CD4-positive, alpha-beta T cell treated with Interleukin-4 for 4 hours (primary cell): ENCODE data around the gene MTURN.

Experiments used
- DNase-seq: peaks from one replicate; pipeline ENCODE4 v3.0.0-alpha.2; 2020

Gene MTURN

DNA sequence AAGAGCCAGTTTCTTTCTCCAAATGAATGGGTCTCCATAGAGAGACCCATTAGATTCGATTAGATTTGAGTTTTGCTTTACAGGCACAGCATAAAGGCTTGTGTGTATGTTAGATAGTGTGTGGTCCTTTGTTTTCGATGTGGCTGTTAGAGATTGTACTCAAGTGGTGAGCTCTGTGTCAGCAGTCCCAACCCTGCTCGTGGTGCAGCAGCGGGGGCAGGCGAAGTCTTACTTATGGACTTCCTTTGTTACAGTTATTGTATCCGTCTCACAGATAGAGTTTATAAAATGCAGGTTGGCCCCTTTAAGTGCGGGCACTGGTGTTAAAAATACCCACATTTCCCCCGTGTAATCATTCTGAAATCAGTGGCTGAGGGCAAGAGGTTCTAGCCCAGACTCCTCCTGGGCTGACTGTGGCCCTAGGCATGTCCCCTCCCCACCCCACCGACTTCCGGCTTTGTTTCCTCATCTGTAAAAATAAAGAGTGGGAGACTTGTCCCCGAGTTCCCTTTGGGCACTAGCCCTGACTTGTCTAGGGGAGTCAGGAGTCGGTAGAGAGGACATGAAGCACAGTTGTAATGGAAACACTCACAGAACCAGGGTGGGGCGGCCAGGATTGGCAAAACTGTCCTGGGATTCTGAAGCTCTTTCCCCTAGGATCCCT is 28.6 kb downstream of the MTURN start:
- DNase-seq, result peak; percentile 38

DNA sequence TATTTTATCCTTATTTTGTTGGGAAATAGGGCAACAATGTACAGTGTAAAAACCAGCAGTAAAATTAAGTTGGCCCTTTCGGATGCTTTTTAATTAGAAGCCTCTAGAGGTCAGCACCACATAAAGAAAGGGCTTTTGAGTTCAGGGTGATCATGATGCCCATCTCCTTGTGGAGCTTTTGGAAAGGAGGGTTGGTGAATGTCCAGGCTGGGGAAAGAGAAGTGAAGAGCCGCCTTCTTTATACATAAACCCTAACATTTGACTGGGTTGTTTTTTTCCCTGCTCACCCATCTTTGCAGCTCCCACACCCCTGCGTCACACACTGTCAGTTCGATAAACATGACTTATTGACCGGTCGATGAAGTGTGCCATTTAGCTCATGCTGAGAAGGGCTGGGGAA is 29.8 kb downstream of the MTURN start:
- peak; percentile 44 for DNase-seq

DNA sequence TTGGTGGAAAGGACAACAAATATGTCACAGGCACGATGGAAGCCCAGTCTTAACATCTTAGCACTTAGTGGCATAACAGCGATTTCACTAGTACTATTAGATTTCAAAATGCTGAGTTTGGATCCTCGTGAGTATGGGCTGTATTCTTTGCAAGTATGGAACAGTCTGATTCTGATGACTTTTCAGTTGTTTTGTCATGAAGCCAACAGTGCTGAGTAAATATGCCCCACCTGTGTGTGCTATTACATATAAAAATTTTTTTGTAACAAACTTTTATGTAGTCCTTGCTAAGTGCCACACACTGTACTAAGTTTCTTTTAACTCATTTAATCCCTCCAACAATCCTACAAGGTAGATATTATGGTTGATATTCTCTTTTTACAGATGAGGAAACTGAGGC is 30.8 kb downstream of the MTURN start:
- no peak for DNase-seq

DNA sequence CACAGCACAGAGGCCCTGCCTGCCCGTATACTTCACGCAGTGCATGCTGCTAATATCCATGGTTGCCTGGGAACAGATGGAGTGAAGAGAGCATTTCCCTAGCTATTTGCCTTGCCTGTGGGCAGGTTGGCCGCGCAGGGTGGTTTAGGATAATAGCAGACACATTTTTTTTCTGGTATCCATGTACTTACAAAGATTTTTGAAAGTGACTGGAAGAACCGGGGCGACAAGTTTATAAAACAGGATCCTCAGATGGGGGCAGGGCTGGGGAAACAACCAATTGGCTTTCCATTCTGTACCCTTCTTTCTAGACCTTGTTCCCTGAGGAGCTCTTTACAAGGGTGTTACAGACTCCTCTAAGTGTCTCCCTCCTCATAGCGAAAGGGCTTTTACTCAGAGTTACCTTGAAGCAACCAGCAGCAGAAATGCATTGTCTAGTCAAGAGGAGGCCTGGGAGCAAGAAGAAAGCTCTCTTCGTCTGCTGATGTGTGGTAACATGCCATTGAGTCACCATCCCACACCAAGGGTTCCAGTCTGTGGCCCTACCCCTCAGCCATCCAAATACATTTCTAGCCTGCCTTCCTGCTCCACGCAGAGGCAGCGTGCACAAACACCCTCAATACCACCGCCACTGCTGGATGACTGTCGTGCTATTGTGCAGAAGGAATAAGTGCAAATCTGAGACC is 31.5 kb downstream of the MTURN start:
- no peak for DNase-seq

DNA sequence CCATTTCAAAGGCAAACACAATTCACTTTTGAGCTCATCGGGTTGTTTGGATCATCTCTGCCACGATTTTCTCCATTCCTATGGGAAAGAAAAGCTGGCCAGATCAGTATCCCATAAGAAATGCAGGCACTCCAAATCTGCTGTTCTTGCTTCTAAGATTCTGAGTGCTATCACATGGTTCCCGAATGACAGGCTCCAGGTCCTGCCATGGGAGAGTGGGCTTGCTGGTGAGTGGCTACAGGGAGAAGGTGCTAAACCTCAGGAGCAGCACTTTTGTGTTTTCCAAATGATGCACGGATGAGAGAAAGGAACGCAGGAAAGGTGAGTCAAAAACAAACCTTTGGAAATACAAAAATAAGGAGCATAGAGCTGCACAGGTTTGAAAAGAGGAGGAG is 32.1 kb downstream of the MTURN start:
- DNase-seq, result no peak

DNA sequence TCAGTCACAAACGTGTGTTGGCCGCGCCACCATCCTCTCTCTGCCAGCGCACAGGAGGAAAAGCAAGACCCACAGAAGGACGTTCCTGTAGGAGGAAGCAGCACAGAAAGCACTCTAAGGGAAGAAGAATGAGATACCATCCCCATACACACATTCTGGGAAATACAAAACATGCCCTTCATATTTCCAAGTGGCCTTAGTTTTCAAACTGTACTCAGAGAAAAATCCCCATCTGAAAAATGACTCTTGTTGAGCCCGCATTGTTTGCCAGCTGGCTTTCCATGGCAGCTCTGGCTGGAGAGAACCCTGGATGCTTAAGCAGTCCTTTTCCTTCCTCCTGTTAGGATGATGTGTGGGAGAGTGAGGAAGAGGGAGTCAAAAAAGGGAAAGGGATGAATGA is 33.1 kb downstream of the MTURN start:
- no peak for DNase-seq

DNA sequence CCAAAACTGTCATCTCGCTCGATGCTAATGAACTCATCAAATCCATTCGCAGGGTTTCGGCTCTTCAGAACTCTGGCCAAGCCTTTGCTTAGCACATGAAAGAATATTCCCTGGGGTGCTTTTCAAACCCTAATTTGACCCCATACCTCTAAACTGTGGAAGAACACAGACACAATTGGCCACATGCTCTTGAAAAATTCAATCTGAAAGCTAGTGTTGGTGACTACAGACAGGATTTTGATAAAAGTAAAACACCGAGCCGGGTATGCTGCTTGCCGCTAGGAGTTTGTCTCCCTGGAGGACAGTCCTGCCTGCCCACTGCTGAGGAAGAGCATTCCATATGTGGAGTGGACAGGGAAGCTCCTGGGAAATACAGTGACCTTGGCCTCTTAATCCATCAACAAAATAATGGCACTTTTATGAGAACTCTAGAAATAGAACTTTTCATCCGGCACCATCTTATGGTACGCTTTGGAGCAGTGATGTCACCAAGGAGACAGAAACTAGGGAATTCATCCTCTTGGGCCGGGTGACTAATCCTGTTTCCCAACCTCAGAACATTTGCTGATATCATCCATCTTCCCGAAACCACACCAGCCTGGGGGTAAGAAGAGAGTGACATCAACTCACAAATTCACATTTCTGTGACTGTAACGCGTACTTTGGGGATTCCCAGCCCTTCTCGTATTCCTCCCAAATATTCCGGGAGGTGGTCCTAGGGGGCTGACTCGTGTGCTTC is 34.2 kb downstream of the MTURN start:
- no peak for DNase-seq

DNA sequence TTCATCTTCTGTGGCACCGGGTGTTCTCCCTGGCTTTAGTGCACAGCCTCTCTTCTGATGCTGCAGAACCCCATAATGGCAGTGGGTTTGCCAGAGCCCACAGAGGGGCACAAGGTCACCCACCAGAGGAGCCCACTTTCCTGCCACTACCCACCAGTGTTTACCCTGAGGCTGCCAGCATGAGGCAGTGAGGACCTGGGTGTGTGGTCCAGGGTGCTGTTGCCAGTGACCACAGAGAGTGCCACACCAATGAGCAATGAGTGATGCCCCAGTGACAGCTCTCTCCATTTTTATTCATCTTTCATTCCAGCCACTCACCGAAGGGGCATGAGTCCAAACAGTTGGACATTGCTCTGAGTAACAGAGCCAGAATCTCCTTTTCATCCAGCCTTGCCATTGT is 34.8 kb downstream of the MTURN start:
- no peak for DNase-seq

DNA sequence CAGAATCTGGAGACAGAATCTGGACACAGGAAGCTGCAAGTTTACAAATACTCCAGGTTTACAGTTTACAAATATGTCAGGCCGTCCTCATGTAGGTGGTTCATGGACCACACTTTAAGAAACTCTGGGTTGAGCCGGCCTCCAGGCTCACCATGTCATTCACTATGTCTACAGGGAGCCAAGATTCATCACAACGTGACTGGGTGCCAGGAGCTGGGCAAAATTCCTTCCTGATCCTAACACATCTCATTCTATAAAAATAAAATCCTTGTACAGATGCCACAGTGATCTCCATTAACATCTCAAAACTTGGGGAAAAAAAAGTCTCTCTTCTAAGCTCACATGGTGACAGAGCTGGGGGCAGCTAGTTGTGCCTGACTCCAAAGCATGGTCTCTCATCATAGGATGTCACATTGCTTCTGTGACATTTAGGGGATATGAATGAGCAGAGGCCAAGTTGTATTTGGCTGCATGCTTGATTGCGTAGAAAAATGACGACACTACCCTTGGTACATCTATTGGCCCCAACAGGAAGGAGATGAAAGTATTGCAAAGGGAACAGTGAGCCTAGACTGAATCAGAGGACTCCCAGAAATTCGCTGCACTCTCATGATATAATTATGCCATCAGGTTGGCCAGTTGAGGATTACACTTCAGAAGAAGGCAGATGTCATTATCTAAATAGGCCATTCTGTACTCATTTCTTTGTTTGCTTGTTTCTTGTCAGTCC is 35.9 kb downstream of the MTURN start:
- no peak for DNase-seq

DNA sequence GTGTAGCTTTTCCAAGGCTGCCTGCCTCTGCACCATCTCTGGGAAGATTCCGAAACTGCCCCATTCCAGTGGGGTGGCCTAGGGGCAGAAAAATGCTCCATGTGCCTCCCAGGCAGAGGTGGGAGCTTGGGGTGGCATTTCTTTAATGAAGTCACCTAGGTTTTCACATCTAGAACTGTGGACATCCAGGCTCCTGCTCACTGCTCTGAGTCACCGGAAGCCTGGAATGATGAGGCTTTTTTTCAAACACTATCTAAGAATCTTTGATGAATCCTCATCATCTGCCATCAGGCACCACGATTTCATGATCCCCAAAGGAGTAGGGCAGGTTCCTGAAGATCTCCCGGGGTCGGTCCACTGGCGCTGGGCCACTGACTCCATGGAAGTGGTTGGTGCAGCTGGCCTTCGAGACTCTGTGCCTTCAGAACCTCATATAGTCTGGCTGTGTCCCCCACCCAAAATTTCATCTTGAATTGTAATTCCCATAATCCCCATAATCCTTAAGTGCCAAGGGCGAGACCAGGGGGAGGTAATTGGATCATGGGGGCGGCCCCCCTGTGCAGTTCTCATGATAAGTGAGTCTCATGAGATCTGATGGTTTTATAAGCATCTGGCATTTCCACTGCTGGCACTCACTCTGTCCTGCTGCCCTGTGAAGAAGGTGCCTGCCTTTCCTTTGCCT is 37.1 kb downstream of the MTURN start:
- no peak for DNase-seq

DNA sequence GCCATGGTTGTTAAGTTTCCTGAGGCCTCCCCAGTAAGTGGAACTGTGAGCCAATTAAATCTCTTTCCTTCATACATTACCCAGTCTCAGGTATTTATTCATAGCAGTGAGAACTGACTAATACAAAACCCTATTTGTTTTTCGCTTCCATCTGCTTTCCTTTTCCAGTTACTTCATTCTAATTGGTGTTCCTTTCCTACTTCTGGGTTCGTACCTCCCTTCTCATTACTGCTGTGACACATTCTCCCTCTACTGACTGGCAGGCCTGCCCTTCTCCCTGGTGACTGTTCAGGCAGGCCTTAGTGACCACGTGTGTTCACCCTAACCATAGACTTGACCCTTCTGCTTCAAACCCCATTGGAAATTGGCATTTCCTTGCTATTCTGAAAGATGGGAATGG is 37.7 kb downstream of the MTURN start:
- DNase-seq, result no peak

DNA sequence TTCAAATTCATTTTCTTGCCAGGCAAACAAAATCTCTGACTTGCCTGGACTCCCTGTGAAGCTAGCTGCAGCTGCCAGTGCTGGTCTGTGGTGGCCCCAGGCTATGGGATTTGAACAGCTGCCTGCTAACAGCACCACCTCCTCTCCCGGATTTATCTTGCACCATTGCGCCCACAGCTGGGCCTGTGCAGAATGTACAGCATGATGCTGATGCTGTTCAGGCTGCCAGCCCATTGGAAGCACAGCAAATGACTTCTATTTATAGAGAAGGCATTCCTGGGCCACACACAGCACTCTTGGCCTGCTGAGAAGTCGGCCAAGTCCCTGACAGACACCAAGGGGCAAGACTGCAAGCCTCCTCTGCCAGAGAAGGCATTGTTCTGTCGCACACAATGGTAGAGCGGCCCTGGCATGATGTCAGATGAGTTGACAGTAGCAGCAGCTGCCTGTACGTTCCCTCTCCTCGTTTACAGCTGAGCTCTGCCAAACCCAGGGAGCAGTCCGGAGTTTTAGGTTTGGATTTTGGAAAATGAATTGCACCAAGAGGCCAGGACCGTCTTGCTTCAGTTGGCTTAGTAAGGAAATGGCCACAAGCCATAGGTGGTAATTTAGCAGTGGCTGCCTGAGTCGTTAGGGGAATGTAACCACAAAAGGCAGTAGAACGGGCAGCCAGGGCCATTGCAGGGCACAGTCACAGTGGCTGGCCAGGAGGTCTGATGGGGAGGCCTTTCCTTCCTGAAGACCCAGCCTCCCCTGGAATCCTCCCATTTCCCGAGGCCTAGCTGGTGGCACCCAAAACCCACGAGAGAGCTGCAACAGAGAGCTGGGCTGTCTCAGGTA is 38.5 kb downstream of the MTURN start:
- no peak for DNase-seq

DNA sequence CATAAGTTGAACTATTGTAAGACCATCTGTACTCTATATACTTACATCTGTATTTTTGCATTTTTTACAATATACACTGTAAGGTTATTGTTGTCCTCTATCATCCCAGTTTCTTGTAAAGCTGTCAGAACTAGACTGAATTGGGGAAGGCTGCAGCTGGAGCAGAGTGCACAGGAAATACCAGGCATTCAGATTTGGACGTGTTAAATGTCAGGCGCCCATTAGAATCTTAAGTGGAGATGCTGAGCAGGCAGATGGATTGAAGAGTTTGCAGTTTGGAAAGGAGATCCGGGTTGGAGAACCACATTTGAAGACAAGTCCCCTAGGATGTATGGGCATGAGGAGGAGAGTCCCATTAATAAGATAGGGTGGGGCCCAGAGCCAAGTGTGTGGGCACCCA is 40.4 kb downstream of the MTURN start:
- DNase-seq, result no peak

DNA sequence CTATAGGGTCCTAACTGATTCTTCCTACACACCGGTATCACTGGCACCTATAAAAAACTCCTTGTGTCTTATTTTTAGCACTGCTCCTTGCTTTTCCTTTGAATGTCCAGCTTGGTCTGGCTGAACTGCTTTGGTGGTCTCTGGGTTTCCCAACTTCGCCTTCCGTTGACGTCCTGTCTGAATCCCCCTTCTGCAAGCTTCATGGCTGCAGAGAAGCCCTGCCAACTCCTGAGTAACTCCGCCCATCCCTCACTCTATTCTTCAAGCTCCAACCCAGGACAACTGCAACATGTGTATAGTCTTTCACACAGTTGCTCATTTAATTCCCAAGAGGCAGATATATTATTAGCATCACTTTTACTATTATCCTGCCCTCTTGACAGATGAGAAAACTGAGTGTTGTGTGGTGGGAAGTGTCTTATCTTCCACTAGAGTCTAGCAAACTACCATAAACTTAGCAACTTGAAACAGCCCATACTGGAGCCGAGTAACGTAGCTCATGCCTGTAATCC is 40.9 kb downstream of the MTURN start:
- DNase-seq, result no peak

DNA sequence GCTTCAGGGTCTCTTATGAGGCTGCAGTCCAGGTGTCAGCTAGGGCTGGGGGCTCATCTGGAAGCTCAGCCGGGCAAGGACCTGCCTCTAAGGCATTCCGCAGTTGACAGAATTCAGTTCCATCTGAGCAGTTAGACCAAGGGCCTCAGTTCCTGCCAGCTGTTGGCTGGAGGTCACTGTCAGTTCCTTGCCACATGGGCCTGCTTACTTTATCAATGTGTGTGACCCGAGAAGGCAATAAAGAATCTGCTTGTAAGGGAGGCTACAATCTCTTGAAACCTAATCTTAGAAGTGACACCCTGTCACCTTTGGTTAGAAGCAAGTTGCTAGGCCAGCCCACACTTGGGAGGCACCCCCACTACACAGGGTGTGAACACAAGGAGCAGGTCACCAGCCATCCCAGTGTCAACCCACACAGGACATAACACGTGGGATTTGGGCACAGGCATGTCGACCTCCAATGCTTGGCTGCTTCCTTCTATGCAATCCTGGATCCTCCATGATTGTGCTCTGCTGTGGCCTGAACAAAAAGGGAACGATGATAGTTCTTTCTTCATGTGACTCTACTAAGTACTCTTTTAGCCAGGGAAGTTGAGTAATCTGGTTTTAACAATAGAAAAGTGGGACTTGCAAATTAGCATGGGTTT is 41.8 kb downstream of the MTURN start:
- DNase-seq, result no peak

DNA sequence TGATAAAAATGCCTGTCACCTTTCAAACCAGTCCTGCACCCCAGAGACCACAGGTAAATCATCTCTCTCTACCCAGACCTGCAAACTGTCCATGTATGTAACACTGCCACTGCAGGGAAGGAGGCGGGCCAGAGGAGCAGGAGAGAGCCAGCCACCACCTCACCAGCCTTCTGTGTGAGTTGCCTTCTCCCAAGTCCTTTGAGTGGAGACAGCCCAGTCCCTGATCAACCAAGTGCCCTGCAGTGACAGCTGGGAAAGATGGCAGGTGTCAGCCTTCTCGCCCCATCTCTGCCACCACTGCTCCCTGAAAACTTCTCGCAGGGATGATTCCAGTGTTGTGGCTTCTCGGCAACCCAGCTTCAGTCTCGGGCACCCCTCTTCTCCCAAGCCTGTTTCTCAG is 42.4 kb downstream of the MTURN start:
- DNase-seq, result no peak

DNA sequence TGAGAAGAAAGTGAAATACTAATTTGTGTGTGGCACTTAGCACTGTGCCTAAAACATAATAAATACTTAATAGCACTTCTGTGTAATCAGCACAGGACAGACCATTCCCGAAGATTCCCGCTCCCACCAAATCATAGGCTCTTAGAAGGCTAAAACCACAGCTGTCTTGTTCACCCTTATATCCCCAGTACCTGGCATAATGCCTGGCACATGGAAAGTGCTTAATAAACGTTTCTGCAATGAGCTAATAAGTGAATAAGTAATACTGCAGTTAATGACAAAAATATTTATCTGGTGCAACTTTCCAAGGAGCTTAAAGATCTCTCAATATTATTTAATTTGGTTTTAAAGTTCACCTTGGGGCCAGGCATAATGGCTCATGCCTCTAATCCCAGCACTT is 43.2 kb downstream of the MTURN start:
- no peak for DNase-seq

DNA sequence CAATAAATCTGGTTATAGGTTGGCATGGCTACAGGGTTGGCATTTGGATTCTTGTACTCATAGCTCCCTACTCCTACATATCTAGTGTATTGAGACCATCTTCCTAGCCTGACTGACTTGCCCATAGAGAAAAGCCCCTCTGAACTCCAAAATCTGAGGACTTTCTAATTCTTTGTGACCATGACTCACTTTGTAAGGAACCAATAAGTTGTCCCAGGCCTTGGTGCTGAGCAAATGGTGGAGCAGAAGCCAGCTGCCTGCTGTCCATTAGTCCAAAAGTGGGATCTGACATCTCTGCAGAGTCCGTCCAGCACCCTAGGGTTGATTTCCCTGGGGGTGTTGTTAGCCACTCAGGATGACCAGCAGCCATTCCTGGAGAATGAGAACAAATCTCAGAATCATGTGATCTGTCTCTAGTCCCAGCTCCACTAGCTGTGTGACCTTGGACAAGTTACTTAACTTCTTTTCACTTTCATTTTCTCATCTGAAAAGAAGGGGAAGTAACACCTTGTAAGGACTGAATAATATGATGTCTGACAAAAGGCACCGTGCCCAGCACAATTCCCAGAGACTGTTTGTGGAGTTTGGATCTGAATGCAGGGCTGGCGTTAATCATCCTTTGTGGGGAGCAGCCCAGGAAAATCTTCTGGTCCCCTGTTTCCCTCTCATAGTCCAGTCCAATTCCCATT is 44.1 kb downstream of the MTURN start:
- DNase-seq, result peak; percentile 10

DNA sequence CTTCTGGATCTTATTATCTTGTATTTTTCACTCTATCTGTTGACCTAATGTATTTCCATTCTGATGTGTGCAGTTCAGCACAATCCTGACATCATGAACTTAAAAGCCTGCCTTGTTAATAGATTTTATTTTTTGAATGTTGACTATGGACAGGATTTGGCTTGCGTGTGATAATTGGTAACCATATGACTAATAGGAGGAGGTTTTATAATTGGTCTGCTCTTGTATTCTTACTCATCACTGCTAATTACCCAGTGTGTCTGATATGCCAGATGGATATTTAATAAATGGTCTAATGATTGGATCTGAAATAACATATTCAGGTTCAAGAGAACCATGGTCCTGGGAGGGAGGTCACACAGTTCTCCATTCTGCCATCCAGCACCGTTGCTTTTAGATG is 45.9 kb downstream of the MTURN start:
- DNase-seq, result no peak

DNA sequence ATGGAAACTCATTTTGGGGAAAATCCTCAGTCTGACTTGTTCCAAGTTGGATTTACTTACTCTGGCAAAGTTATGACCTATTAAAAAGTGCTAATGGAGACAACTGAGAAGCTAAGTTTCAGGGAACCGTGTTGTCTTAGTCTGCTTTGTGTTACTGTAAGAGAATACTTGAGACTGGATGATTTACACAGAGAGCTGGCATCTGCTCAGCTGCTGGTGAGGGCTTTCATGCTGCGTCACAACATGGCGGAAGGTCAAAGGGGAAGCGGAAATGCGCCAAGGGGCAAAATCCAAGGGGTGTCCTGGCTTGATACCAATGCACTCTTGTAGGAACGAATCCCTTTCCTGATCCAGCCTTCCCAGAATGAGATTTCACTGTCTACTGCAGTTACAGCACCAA is 46.4 kb downstream of the MTURN start:
- DNase-seq, result no peak
